ENCODE measurements around the gene MRPL20. TPM values are rescaled to one million over a fixed set of nuclear protein-coding genes. Genes with fewer than 3 reads are reported as not detected.

Gene MRPL20
- total and polyA plus RNA-seq, 9 of the 15 experiments (the other 6 are each of a cell fraction or from before 2014, with no cell fraction given): 180 to 671 (median 229) TPM

DNA sequence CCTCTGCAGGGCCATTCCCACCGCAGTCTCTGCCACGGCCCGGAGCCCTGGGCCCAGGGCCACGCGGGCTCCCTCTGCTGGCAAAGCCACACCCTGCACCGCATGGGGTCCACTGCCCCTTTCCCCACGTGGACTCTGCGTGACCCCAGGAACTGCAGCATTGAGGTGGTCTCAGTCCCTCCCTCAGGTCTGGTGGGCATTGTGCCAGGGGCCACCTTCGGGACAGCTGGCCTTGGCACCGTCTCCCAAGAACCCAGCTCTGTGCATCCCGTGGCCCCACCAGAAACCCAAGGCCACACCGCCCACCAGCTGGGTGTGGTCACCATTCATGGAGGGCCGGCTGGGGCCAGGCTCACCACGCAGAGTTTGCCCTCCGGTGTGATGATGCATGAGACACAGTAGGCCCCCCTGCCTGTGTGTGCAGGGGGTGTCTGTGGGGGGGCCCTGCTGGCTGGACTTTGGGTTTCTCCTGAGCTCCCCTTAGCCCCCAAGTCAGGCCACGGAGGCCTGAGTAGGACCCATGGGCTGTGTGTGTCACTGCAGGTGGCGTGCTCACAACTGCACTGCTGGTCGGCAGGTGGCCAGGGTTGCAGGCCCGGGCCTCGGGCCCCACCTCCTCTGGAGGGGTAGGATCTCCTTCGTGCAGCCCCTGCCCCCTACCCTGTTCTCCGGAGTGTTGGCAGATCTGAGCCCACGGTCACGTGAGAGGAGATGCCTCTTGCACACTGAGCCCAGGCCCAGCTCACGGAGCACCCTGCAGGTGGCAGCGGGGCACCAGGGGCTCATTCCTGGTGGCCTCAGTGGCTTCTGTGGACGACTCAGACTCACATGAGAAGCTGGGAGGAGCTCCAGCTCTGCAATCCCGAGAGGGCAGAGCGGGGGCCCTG lies 34.2 kb upstream of the MRPL20 start (continued):
- peak; percentile 62; the same call in 1 of the 2 replicates for TF ChIP-seq TOE1 (IDR thresholded peaks at IDR 0.05; ENCODE audit: borderline replicate concordance)
- TF ChIP-seq TOE1 (CRISPR knock-in tag; IDR thresholded peaks at IDR 0.05; ENCODE audit: borderline replicate concordance, low read depth): no peak
- TF ChIP-seq, protein P1, sequence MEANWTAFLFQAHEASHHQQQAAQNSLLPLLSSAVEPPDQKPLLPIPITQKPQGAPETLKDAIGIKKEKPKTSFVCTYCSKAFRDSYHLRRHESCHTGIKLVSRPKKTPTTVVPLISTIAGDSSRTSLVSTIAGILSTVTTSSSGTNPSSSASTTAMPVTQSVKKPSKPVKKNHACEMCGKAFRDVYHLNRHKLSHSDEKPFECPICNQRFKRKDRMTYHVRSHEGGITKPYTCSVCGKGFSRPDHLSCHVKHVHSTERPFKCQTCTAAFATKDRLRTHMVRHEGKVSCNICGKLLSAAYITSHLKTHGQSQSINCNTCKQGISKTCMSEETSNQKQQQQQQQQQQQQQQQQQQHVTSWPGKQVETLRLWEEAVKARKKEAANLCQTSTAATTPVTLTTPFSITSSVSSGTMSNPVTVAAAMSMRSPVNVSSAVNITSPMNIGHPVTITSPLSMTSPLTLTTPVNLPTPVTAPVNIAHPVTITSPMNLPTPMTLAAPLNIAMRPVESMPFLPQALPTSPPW (CRISPR knock-in tag; IDR thresholded peaks at IDR 0.05): peak; percentile 49; the same call in 1 of the 2 replicates
- TF ChIP-seq MECOM (CRISPR knock-in tag; IDR thresholded peaks at IDR 0.05): peak; percentile 39; the same call in 1 of the 2 replicates
- no peak for TF ChIP-seq NFYB (IDR thresholded peaks at IDR 0.05; ENCODE audit: extremely low read depth, insufficient read length)
- TF ChIP-seq, protein P2, sequence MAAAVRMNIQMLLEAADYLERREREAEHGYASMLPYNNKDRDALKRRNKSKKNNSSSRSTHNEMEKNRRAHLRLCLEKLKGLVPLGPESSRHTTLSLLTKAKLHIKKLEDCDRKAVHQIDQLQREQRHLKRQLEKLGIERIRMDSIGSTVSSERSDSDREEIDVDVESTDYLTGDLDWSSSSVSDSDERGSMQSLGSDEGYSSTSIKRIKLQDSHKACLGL (CRISPR knock-in tag; IDR thresholded peaks at IDR 0.05; ENCODE audit: borderline replicate concordance, poor library complexity, severe bottlenecking): no peak
- no peak for TF ChIP-seq RFX1 (IDR thresholded peaks at IDR 0.05)
- TF ChIP-seq FOXJ2 (tag; IDR thresholded peaks at IDR 0.05): no peak
- peak; percentile 77; the same call in 1 of the 2 replicates for TF ChIP-seq GATAD2A (IDR thresholded peaks at IDR 0.05)
- no peak for TF ChIP-seq NR3C1 (CRISPR knock-in tag; IDR thresholded peaks at IDR 0.05)
- TF ChIP-seq, protein P3, sequence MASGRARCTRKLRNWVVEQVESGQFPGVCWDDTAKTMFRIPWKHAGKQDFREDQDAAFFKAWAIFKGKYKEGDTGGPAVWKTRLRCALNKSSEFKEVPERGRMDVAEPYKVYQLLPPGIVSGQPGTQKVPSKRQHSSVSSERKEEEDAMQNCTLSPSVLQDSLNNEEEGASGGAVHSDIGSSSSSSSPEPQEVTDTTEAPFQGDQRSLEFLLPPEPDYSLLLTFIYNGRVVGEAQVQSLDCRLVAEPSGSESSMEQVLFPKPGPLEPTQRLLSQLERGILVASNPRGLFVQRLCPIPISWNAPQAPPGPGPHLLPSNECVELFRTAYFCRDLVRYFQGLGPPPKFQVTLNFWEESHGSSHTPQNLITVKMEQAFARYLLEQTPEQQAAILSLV (tag; IDR thresholded peaks at IDR 0.05): no peak
- TF ChIP-seq TBL1XR1 (IDR thresholded peaks at IDR 0.05; ENCODE audit: low read length in 2 of 2): no peak
- TF ChIP-seq, protein P4, sequence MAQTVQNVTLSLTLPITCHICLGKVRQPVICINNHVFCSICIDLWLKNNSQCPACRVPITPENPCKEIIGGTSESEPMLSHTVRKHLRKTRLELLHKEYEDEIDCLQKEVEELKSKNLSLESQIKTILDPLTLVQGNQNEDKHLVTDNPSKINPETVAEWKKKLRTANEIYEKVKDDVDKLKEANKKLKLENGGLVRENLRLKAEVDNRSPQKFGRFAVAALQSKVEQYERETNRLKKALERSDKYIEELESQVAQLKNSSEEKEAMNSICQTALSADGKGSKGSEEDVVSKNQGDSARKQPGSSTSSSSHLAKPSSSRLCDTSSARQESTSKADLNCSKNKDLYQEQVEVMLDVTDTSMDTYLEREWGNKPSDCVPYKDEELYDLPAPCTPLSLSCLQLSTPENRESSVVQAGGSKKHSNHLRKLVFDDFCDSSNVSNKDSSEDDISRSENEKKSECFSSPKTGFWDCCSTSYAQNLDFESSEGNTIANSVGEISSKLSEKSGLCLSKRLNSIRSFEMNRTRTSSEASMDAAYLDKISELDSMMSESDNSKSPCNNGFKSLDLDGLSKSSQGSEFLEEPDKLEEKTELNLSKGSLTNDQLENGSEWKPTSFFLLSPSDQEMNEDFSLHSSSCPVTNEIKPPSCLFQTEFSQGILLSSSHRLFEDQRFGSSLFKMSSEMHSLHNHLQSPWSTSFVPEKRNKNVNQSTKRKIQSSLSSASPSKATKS (CRISPR knock-in tag; IDR thresholded peaks at IDR 0.05): no peak
- no peak for TF ChIP-seq KLF6 (CRISPR knock-in tag; IDR thresholded peaks at IDR 0.05; ENCODE audit: borderline replicate concordance)
- TF ChIP-seq, protein P5, sequence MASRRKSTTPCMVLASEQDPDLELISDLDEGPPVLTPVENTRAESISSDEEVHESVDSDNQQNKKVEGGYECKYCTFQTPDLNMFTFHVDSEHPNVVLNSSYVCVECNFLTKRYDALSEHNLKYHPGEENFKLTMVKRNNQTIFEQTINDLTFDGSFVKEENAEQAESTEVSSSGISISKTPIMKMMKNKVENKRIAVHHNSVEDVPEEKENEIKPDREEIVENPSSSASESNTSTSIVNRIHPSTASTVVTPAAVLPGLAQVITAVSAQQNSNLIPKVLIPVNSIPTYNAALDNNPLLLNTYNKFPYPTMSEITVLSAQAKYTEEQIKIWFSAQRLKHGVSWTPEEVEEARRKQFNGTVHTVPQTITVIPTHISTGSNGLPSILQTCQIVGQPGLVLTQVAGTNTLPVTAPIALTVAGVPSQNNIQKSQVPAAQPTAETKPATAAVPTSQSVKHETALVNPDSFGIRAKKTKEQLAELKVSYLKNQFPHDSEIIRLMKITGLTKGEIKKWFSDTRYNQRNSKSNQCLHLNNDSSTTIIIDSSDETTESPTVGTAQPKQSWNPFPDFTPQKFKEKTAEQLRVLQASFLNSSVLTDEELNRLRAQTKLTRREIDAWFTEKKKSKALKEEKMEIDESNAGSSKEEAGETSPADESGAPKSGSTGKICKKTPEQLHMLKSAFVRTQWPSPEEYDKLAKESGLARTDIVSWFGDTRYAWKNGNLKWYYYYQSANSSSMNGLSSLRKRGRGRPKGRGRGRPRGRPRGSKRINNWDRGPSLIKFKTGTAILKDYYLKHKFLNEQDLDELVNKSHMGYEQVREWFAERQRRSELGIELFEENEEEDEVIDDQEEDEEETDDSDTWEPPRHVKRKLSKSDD (conservative IDR thresholded peaks at IDR 0.05; ENCODE audit: low read length): 0 out of 2 replicates have a peak, but pooled peaks have one; percentile 37
- TF ChIP-seq ZKSCAN1 (IDR thresholded peaks at IDR 0.05; ENCODE audit: low read depth, low read length): peak; percentile 42; the same call in 1 of the 2 replicates
- peak in 2 of 3 experiments; percentile 23 to 54 for TF ChIP-seq YY1 (IDR thresholded peaks at IDR 0.05; ENCODE audit: borderline replicate concordance in 1 of 3, control insufficient read depth in 1 of 3, extremely low read depth in 1 of 3, insufficient read depth in 3 of 3, insufficient read length in 1 of 3, insufficient replicate concordance in 2 of 3, low read depth in 1 of 3, low read length in 2 of 3)
